HUES64 (cell line): ENCODE results near the gene GPR84.
"Not testable (repeated sequence)": the region's sequence is repeated elsewhere in the genome, so short reads cannot be mapped to it uniquely, and the experiment has no call there.

ENCODE experiments used
- H3K27ac ChIP-seq: 2 replicates; pipeline ENCODE4 v1.7.0; 2013; ENCODE audit warnings: low read depth, low read length, inconsistent platforms
- H3K27me3 ChIP-seq: 2 replicates; pipeline ENCODE4 v1.6.1; 2013; ENCODE audit warnings: mild to moderate bottlenecking, low read length; ENCODE audit not compliant: insufficient read depth
- H3K36me3 ChIP-seq: 2 replicates; pipeline ENCODE4 v1.6.1; 2013; ENCODE audit warnings: mild to moderate bottlenecking, low read length; ENCODE audit not compliant: insufficient read depth
- H3K4me1 ChIP-seq: 2 replicates; pipeline ENCODE4 v1.6.1; 2013; ENCODE audit warnings: mild to moderate bottlenecking, low read length, moderate library complexity; ENCODE audit not compliant: insufficient read depth
- H3K4me3 ChIP-seq: 2 replicates; pipeline ENCODE4 v1.5.1; 2013; ENCODE audit warnings: mild to moderate bottlenecking, low read length, moderate library complexity
- H3K9ac ChIP-seq: 2 replicates; pipeline ENCODE4 v1.6.1; 2013; ENCODE audit warnings: mild to moderate bottlenecking, low read depth, low read length
- H3K9me3 ChIP-seq: 2 replicates; pipeline ENCODE4 v1.6.1; 2013; ENCODE audit warnings: low read depth, low read length; ENCODE audit not compliant: insufficient read depth
- WGBS: fragments of 150-250, 120-280 bp; methylation state at CpG from one replicate; pipeline ENCODE4 v1.1.7; 2013; ENCODE audit warnings: missing lambda C conversion rate; 5-methylcytosine and 5-hydroxymethylcytosine counted together

GPR84 gene

GRCh38 chr12:54358945-54359761, 5.1 kb downstream of the GPR84 start:
- peak overlapping the region; percentile 71 for H3K4me3 ChIP-seq
- WGBS, result 2% methylated on average over 33 of the region's 40 CpGs
- no peaks in the 10 kb centered on the region for H3K36me3 ChIP-seq
- no peaks in the 10 kb centered on the region for H3K27me3 ChIP-seq
- peak overlapping the region; percentile 74 for H3K27ac ChIP-seq
- no peaks in the 10 kb centered on the region for H3K9me3 ChIP-seq
- H3K4me1 ChIP-seq, result peaks cover 53% of the 10 kb centered on the region
- H3K9ac ChIP-seq, result peak overlapping the region; percentile 65

GRCh38 chr12:54358191-54358944, 5.9 kb downstream of the GPR84 start:
- peaks cover 57% of the 10 kb centered on the region for H3K4me1 ChIP-seq
- H3K9ac ChIP-seq, result peak overlapping the region; percentile 65
- no peaks in the 10 kb centered on the region for H3K27me3 ChIP-seq
- peak overlapping the region; percentile 71 for H3K4me3 ChIP-seq
- 4% methylated on average over 15 of the region's 15 CpGs for WGBS
- H3K36me3 ChIP-seq, result no peaks in the 10 kb centered on the region
- H3K27ac ChIP-seq, result peak overlapping the region; percentile 74; the same call in 1 of the 2 replicates
- no peaks in the 10 kb centered on the region for H3K9me3 ChIP-seq

- H3K9me3 ChIP-seq, result no peaks in the 10 kb centered on the region
- WGBS, result 40% methylated on average over 1 of the region's 2 CpGs
- peak overlapping the region; percentile 65; the same call in 1 of the 2 replicates for H3K9ac ChIP-seq
- no peaks in the 10 kb centered on the region for H3K27me3 ChIP-seq
- H3K27ac ChIP-seq, result peak overlapping the region; percentile 1; the same call in 1 of the 2 replicates
- H3K4me1 ChIP-seq, result peaks cover 63% of the 10 kb centered on the region
- peak overlapping the region; percentile 71 for H3K4me3 ChIP-seq
- H3K36me3 ChIP-seq, result no peaks in the 10 kb centered on the region
Observed at GRCh38 chr12:54357506-54358190, 6.6 kb downstream of the GPR84 start.

GRCh38 chr12:54356951-54357356, 7.3 kb downstream of the GPR84 start:
- 49% methylated on average over 4 of the region's 4 CpGs for WGBS
- Histone ChIP-seq H3K9me3 (no peaks in the 10 kb centered on the region), H3K27ac (peak overlapping the region; percentile 75; the same call in 1 of the 2 replicates), H3K4me1 (peaks cover 68% of the 10 kb centered on the region), H3K27me3 (peaks cover under 1% of the 10 kb centered on the region; the same call in 1 of the 2 replicates), H3K36me3 (no peaks in the 10 kb centered on the region), H3K4me3 (peak overlapping the region; percentile 71), H3K9ac (peak overlapping the region; percentile 43)

- H3K27ac ChIP-seq, result peak overlapping the region; percentile 75
- H3K9me3 ChIP-seq, result no peaks in the 10 kb centered on the region
- H3K27me3 ChIP-seq, result peaks cover 8% of the 10 kb centered on the region; the same call in 1 of the 2 replicates
- H3K36me3 ChIP-seq, result no peaks in the 10 kb centered on the region
- peaks cover 75% of the 10 kb centered on the region for H3K4me1 ChIP-seq
- H3K4me3 ChIP-seq, result peak overlapping the region; percentile 71; the same call in 1 of the 2 replicates
- 78% methylated on average over 3 of the region's 3 CpGs for WGBS
- H3K9ac ChIP-seq, result peak overlapping the region; percentile 63
Observed at GRCh38 chr12:54356228-54356627, 8.1 kb downstream of the GPR84 start.

- no peak overlapping the region; the same call in 1 of the 2 replicates for H3K4me3 ChIP-seq
- H3K27me3 ChIP-seq, result peaks cover 8% of the 10 kb centered on the region; the same call in 1 of the 2 replicates
- peaks cover 79% of the 10 kb centered on the region for H3K4me1 ChIP-seq
- 67% methylated on average over 6 of the region's 6 CpGs for WGBS
- H3K27ac ChIP-seq, result peak overlapping the region; percentile 75
- no peaks in the 10 kb centered on the region for H3K9me3 ChIP-seq
- peak overlapping the region; percentile 63; the same call in 1 of the 2 replicates for H3K9ac ChIP-seq
- H3K36me3 ChIP-seq, result no peaks in the 10 kb centered on the region
Observed at GRCh38 chr12:54355104-54355815, 9.0 kb downstream of the GPR84 start.

GRCh38 chr12:54354271-54354670, 10.0 kb downstream of the GPR84 start:
- not testable (repeated sequence) for H3K9me3 ChIP-seq, H3K4me3 ChIP-seq, H3K27me3 ChIP-seq, H3K27ac ChIP-seq, H3K36me3 ChIP-seq, H3K9ac ChIP-seq
- 85% methylated on average over 7 of the region's 7 CpGs for WGBS
- peaks cover 79% of the 10 kb centered on the region for H3K4me1 ChIP-seq

GRCh38 chr12:54352891-54353874, 11.1 kb downstream of the GPR84 start:
- Histone ChIP-seq H3K9me3 (no peaks in the 10 kb centered on the region), H3K9ac (peak overlapping the region; percentile 78; the same call in 1 of the 2 replicates), H3K4me3 (peak overlapping the region; percentile 56), H3K4me1 (peaks cover 75% of the 10 kb centered on the region), H3K36me3 (peaks cover 16% of the 10 kb centered on the region), H3K27ac (peak overlapping the region; percentile 59; the same call in 1 of the 2 replicates), H3K27me3 (peaks cover 8% of the 10 kb centered on the region; the same call in 1 of the 2 replicates)
- WGBS, result 52% methylated on average over 1 of the region's 1 CpG

GRCh38 chr12:54352022-54352531, 12.2 kb downstream of the GPR84 start:
- peaks cover 27% of the 10 kb centered on the region for H3K36me3 ChIP-seq
- H3K9ac ChIP-seq, result peak overlapping the region; percentile 78
- peak overlapping the region; percentile 56 for H3K4me3 ChIP-seq
- no peaks in the 10 kb centered on the region for H3K9me3 ChIP-seq
- peak overlapping the region; percentile 69 for H3K27ac ChIP-seq
- peaks cover 8% of the 10 kb centered on the region; the same call in 1 of the 2 replicates for H3K27me3 ChIP-seq
- WGBS, result 4% methylated on average over 19 of the region's 21 CpGs
- H3K4me1 ChIP-seq, result peaks cover 64% of the 10 kb centered on the region
